GM18505 (cell line): ENCODE measurements around the gene ATP11A.
A peak's percentile ranks its signal among the peaks of the same experiment; 100 is the strongest.

Source experiments
- ATAC-seq: cut with Tn5 transposase; IDR thresholded peaks from one replicate; pipeline ENCODE4 v1.9.1; 2021; ENCODE audit not compliant: unreplicated experiment
- POLR2A ChIP-seq: IDR thresholded peaks from 4 replicates; pipeline ENCODE4 v1.6.1; 2011; ENCODE audit warnings: borderline replicate concordance; ENCODE audit not compliant: insufficient read depth, insufficient read length; ENCODE audit errors: extremely low read depth

ATP11A gene

DNA sequence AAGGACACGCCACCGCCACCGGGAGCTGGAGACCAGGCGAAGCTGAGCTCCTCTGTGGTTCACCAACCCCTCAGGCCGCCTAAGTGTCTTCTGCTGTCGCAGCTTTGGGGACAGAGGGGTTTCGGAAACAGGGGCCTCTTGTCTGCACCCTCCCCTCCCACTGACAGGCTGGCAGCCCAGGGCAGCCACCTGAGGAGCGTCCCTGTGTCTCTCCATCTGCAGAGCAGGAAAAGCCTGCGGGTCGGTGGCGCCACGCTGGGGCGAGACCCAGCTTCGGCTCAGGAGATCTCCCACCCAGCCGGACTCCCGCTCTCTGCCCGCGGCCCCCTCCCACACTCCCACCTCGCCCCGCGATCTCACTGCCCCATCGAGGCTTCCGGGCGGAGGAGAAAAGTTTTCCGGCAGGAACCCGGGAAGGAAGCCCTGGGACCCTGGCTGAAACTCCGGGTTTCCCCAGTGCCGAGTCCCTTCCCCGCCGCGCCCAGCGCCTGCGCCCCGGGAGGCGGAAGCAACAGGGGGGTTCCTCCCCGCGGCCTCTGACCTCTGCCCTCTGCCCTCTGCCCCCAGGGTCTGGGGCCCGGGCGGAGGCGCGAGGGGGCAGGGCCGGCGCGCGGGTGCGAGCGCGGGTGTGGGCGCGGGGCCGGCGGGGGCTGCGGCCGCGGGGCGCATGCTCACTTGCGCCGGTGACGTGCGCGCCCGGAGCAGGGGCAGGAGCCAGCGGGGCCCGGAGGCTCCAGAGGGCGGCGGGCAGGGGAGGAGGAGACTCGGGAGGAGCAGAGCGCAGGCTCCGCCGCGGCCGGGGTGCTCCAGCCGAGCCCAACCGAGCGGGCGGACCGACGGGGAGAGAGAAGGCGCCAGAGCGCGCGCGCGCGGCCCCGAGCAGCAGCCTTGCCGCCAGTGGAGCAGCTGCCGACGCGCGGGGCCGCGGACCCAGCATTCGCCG lies at the start of gene ATP11A:
TSS of gene ATP11A (plus strand) at position 736 of the 943 bp plus-strand sequence. CDS start 379 bp downstream, outside the sequence.
- TF ChIP-seq POLR2A: peak; percentile 75
- peak; percentile 69 for ATAC-seq

DNA sequence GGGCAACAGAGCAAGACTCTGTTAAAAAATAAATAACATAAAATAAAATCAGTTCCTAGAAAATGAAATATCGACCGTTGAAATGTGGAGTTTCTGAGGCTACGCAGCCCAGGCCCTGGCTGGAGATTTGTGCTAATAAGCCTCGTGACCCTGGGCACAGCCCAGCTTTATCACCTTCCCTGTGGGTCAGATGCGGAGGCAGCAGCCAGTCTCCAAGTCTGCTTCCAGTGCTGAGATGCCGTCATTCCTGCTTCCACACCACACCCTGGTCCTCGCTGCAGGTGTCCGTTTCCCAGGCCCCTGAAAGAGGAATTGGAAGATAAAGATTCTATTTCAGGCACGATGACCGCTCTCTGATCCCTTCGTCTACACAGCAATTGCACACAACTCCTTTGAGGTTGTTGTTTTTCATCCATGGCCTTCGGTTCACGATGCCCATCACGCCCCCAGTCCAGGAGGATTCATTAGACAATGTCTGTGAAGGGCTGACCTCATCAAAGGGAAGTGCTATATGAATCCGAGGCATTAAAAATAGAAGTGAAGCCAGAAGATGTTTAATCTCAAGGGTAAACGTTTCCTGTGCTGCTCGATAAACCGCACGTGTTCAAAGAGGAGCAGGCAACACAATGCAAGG lies 48.3 kb upstream of the ATP11A start:
- no peak for TF ChIP-seq POLR2A
- ATAC-seq: no peak

DNA sequence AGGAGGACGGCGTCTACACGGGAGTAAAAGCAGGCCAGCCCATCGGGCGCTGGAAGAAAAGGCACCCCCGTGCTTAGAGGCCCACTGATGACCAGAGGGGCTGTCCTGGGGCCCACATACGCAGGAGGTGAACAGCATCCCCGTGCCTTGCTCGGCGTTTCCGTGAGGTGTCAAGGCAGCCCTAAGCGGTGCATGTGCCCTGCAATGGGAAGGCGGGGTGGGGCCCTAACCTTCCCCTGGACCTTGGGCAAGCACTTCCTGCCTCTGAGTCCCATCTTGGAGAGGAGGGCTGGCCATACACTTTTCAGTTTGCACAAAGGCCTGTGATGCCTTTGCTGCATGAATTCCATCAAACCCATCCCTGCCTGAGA lies 47.8 kb upstream of the ATP11A start:
- TF ChIP-seq POLR2A: no peak
- no peak for ATAC-seq

DNA sequence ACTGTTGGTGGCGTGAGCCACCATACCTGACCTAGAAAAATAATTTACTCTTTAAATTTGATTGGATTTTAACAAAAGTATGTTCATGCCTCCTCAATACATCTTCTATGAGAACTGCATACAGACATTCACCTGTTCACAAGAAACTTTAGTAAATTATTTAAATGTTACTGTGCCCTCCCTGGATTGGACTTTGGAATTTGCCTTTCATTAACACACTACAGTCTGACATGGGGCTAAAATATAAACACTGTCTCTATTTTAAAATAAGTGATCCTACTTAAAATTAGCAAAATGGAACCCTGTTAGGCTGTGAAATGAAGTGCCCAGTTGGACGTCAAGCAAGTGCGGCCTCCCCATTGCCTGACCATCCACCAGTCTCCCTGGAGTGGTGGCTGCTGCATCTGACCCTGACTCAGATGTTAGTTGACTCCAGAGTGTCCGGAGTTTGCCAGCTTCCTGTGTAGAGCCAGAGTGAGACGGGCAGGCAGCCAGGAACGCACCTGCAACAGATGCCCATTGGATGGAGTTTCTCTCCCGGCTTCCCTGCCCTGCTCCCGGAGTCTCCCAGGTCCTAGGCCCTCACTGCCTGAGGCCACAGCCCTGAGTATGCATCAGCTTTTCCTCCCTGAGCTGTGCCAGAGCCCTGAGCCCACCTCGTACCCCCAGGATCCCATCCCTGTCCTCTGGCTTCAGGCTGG lies 45.9 kb upstream of the ATP11A start:
- ATAC-seq: no peak
- TF ChIP-seq POLR2A: no peak

DNA sequence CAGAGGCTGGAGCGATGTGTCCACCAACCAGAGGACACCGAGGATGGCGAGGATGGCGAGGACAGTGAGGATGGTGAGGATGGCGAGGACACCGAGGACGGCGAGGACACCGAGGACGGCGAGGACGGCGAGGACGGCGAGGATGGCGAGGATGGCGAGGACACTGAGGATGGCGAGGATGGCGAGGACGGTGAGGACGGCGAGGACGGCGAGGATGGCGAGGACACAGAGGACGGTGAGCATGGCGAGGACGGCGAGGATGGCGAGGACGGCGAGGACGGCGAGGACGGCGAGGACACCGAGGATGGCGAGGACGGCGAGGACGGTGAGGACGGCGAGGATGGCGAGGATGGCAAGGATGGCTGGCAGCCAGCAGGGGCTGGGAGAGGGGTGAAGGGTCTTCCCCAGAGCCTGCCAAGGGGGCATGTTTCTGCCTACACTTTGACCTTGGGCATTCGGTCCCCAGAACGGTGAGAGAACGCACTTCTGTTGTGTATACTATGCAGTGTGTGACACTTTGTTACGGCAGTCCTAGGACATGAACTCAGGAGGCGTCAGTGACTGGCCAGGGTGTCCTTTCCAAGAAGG lies 44.4 kb upstream of the ATP11A start:
- ATAC-seq: no peak
- no peak for TF ChIP-seq POLR2A

DNA sequence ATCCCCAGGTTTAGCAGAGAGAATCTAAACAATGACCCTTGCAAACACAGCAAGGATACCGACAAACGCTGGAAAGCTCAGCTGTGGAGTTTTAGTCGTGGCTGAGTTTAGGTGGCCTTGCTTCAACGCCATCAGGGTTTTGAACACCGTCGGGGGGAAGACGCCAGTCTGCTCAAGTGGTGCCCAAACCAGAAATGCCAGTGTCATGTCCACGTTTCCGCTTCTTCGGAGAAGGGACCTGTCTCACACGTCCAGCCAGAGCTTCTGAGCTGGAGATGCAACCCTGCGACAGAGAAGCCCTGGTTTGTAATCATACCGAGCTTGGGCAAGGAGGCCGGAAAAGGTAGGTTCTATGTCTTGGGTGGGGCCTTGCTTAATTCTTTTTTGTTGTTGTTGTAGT lies 42.6 kb upstream of the ATP11A start:
- no peak for ATAC-seq

DNA sequence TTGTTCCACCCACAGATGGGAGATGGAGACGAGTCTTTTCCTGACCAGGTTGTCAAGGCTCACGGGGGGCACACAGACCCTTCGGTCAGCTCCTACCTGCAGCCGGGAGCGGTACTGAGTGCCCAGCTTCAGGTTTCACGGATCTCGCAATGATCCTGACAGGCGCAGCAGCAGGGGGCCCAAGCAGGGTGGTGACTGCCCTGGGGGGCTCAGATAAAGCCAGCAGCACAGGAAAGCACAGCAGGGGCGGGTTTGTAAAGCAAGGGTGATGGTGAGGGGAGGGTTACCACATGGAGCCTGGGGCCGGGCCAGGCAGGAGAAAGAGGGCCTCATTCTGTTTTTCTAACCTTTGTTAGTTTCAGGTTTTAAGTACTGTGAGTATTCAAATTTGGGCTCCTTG lies 41.7 kb upstream of the ATP11A start:
- no peak for TF ChIP-seq POLR2A
- ATAC-seq: no peak

More for the DNA sequence above, 42.6 kb upstream of the ATP11A start:
- no peak for TF ChIP-seq POLR2A

DNA sequence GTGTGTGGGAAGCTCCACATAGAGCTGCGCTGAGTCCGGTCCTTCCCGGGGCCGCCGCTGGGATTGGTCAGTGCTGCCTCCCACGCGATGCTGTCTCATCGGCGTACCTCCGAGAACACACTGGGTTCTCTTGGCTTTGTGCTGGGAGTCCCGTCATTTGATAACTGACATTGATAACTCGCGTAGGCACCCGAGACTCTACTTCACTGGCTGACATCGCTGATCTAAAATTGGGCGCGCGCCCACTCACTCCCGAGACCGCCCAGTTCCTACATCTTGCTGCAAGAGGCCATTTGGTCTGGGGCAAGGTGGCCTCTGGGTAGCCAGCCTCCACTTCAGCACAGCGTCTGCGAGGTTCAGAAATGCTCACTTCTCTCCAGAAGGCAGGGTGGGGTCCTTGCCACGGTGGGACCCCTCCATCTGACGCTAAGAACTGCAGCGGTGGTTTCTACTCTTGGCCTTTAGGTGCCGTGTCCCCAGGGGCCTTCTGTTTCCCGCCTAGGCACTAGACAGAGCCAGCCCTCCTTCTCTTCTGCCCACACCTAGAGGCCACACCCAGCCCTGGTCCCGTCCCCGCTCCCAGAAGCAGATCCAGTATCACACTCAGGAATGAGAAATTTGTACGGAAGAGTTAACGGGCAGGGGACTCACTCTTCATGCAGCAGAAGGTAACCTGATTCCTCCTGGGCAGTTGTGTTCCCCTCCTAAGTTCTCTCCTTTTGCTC lies 40.7 kb upstream of the ATP11A start:
- ATAC-seq: no peak
- TF ChIP-seq POLR2A: no peak

DNA sequence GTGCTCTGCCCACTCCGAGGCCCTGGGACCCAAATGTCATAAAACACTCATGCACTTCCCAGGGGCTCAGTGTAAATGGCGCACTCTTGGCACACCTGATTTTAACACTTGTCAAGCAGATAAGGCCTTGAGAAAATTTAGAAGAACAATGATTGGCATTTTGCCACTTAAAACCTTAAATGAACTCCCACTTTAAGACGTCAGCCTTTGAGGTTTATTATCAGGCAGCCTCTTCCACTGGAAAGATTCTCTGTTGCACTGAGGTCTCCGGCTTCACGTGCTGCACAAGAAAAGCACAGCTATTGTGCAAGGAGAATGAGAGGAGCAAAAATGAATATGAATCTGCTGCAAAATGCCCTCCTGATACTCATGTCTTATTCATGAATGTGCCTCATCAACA lies 38.5 kb upstream of the ATP11A start:
- TF ChIP-seq POLR2A: no peak
- ATAC-seq: no peak

DNA sequence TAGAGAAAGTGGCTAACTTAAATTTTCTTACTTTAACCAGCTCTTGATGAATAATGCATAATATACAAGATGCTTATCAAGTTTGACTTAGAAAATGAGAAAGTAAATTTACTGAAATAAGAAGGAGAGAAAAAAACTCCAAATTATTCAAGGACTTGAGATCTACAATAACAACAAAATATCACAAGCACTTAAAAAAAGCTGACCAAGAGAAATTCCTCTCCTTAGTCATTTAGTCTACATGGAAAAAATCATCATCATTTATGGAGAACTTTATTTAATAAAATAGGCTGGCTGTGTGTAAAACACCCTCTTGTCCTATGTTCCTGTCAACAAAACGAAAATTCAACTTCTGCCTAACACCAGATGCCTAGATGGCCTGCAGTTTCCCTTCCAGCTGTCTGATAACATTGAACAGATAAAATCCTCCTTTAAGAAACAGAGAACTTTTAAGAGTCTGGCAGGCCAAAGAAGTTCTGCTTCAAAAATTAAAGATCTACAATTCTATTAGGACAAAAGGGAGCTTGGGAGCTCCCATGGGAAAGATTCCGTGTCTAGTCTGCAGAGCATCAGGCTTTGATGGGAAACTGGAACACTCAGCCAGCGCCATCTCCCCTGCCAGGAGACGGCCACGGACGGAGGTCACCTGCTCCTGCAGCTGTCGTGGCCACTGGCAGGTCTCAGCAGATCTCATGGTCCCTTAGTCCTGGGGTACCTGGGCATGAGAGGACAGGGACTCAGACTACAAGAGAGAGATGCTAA lies 37.9 kb upstream of the ATP11A start:
- TF ChIP-seq POLR2A: no peak
- no peak for ATAC-seq

DNA sequence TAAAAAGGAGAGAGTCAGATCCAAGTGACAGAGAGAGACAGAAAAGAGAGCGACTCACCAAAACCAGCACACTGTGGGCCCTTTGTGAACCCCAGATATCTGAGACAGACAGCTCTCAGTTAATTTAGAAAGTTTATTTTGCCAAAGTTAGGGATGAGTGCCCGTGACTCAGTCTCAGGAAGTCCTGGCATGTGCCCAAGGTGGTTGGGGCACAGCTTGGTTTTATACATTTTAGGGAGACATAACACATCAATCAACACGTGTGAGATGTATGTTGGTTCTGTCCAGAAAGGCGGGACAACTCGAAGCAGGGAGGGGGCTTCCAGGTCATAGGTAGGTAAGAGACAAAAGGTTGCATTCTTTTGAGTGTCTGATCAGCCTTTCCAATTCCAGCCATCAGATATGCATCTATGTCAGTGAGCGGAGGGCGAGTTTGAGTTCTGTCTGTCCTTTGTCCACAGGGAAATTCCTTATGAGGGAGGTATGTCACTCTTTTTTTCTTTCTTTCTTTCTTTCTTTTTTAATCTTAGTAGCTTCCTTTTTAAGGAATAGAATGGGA lies 37.2 kb upstream of the ATP11A start:
- TF ChIP-seq POLR2A: no peak
- no peak for ATAC-seq

DNA sequence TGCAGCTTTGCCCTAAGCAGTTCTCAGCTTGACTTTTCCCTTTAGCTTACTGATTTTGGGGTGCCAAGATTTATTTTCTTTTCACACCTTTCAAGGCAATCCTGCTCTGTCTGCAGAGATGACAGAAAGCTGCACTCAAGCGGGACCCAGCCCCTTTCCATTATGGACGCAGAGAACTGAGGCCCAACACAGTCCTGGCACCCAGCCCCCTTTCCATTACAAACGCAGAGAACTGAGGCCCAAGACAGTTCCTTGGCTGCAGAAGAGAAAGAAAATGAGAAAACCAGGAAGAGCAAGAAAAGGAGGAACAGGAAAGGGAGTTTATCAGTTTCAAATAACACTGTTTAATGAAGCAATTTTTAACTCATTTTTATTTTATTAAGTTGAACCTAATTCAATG lies 36.8 kb upstream of the ATP11A start:
- TF ChIP-seq POLR2A: no peak

More for the DNA sequence above, 36.8 kb upstream of the ATP11A start:
- no peak for ATAC-seq
